ENCODE results near the gene PTPRR.

PTPRR gene

GRCh38 chr12:70638639-70639360 is 281.7 kb downstream of the PTPRR start:
- peak; percentile 65 for DNase-seq

GRCh38 chr12:70637303-70638085 is 283.0 kb downstream of the PTPRR start, which contains the start of gene PTPRB:
Gene PTPRB (minus strand): TSS chr12:70637429. CDS start chr12:70637395, 34 bp downstream.
- DNase-seq: no peak

- DNase-seq: no peak
Observed at GRCh38 chr12:70635755-70636154, 284.8 kb downstream of the PTPRR start.

GRCh38 chr12:70628701-70629480 is 291.6 kb downstream of the PTPRR start:
- no peak for DNase-seq

- DNase-seq: no peak
Observed at GRCh38 chr12:70627677-70628076, 292.9 kb downstream of the PTPRR start.

- DNase-seq: no peak
Observed at GRCh38 chr12:70626180-70626579, 294.4 kb downstream of the PTPRR start.

- peak; percentile 39 for DNase-seq
Observed at GRCh38 chr12:70619471-70620152, 300.9 kb downstream of the PTPRR start.

GRCh38 chr12:70618371-70618770 is 302.2 kb downstream of the PTPRR start:
- DNase-seq: peak; percentile 37

GRCh38 chr12:70617450-70617849 is 303.1 kb downstream of the PTPRR start:
- DNase-seq: no peak

- no peak for DNase-seq
Observed at GRCh38 chr12:70615174-70615866, 305.2 kb downstream of the PTPRR start.

GRCh38 chr12:70609739-70610491 is 310.6 kb downstream of the PTPRR start:
- peak; percentile 33 for DNase-seq

- no peak for DNase-seq
Observed at GRCh38 chr12:70609203-70609602, 311.3 kb downstream of the PTPRR start.

- no peak for DNase-seq
Observed at GRCh38 chr12:70608184-70608583, 312.4 kb downstream of the PTPRR start.

GRCh38 chr12:70607107-70607506 is 313.4 kb downstream of the PTPRR start:
- DNase-seq: no peak

- DNase-seq: no peak
Observed at GRCh38 chr12:70605976-70606375, 314.6 kb downstream of the PTPRR start.

GRCh38 chr12:70604662-70605061 is 315.9 kb downstream of the PTPRR start:
- DNase-seq: no peak

- peak; percentile 62 for DNase-seq
Observed at GRCh38 chr12:70603044-70603443, 317.5 kb downstream of the PTPRR start.

- no peak for DNase-seq
Observed at GRCh38 chr12:70598467-70599193, 321.9 kb downstream of the PTPRR start.

- DNase-seq: no peak
Observed at GRCh38 chr12:70592664-70593063, 327.9 kb downstream of the PTPRR start.

GRCh38 chr12:70590549-70591226 is 329.9 kb downstream of the PTPRR start:
- peak; percentile 29 for DNase-seq

All from fibroblast of upper back skin (primary cell).